ENCODE data around the gene ZFYVE28.
A peak's percentile ranks its signal among the peaks of the same experiment; 100 is the strongest.
"Not testable (repeated sequence)": the region's sequence is repeated elsewhere in the genome, so short reads cannot be mapped to it uniquely, and the experiment has no call there.

Gene ZFYVE28

DNA sequence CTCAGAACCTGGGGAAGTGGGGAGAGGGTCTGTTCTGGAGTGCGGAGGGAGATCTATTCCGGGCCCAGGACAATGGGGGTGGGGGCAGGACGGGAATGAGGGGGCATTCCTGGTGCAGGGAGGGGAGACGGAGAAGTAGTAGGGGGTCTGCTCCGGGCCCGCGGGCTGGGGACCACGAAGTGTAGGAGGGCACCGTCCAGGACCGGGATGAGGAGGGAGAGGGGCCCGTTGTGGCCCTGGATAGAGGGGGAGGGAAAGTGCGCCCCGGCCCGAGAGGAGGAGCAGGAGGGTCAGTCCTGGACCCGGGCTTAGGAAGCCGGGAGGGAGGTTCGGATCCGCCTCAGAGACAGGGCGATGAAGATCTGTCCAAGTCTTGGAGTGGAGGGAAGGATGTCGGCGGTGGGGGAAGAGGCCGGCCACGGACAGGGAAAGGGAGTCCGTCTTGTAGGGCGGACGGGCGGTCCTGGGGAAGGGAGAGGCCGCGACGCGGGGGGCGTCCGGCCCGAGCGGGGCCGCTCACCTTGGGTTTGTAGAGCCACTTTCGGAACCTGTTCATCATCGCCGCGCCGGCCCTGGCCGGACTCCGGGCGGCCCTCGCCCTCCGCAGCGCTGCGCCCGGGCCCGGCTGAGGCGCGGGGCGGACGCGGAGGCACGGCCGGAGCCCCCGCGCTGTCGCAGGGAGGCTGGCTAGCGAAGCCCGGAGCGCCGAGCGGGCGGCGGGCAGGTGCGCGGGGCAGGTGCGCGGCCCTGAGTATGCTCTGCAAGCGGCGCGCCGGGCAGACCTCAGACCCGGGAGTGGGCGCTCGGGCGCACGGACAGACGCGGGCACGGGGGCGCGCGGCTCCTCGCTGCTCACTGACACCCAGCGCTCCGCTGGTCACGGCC lies at the start of gene ZFYVE28:
Gene ZFYVE28, minus strand, starts transcription at position 881 of the 885 bp plus-strand sequence. Its CDS starts 322 bp downstream, at position 559.
- peak; percentile 13 for DNase-seq

DNA sequence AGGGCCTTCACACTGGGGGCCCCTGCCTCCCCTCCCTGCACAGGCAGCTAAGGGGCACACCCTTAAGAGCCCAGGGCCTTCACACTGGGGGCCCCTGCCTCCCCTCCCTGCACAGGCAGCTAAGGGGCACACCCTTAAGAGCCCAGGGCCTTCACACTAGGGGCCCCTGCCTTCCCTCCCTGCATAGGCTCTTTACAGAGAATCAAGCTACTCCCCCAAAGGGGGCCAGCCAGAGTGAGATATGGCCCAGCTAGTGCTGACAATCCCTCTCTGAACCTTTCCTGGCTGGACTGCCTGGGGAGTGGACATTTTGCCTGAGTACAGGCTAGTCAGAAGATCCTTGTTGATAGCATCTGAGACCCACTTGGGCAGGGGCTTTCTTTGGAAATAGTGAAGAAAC lies 47.1 kb upstream of the ZFYVE28 start:
- not testable (repeated sequence) for DNase-seq

DNA sequence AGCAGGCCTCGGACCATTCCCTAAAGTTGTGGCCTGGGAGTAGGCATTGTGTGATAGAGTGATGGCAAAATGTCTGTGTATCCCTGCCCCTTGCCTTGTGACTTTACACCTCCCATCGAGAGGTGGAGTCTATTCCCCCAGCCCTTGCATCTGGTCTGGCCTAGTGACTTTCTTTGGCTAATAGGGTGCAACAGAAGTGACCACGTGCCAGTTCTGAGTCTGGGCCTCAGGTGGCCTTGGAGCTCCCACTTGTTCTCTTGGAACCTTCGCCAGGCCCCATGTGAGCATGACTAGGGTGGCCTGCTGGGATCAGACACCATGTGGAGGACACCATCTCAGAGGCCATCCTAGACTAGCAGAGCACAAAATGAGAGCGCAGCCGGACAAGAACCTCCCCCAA lies 46.6 kb upstream of the ZFYVE28 start:
- DNase-seq: no peak

DNA sequence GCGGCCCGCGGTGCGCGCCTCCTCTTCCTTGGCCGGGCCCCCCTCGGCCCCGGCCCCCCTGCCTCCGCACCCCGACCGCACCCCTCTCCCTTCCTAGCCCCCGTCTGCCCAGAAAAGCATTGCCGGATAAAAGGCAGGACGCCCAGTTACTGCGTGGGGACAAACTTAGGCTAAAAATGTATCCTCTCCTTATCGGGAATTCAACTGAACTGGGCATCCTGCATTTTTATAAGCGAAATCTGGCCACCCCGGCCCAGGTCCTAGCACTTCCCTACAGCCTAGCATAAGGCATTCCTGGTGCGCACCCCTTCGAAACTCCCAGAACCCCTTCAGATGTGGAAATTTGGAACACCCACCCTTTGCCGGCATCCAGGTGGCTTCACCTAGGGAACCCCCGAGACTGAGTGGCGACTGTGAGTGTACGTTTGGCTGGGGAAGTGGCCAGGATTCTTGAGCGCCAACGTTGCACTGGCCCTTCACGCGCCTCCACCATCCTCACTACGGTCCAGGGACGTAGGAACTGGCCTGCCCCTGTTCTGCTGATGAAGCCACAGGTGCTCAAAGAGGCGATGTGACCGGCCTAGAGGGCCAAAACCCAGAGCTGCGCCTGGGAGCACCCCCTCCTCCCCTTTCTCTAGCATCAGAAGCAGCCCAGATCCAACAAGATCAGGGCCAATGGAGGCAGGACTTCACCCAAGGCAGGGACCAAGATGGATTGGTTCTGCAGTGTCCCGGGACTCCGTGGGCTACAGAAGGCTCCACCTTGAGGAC lies 44.7 kb upstream of the ZFYVE28 start:
- DNase-seq: no peak

DNA sequence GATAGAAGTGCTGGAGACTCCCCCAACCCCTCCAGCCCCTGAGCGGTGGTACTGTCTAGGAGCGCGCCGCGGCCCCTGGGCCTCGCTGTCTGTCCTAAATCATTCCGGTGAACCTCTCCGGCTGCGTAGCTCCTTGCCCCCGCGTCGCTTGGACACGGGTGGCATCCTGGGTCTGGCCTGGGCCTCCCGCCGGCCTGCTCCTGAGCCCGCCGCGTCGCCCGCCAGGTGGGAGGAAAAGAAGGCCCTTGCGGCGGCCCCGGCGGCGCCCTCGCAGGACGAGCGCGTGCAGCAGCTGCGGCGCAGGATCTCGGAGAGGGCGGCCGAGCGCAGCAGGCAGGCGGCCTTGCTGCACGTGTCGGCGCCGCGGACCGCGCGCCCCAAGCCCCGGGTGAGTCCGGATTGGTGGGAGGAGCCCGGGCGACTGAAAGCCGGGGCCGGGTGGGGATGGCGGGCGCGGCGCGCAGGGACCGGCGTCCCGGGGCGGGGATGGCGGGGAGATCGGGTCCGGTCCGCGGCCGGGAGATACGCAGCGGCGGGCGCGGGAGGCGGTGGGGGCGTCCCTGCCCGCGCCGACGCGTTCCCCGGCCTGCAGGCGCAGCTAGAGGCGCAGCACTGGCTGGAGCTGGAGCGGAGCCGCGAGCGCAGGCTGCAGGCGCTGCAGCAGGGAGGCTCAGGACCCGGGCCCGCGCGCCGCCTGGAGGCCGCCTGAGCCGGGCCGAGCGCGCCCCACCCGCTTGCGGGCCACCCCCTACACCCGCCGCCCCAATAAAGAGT lies 44.0 kb upstream of the ZFYVE28 start:
- peak; percentile 72 for DNase-seq

DNA sequence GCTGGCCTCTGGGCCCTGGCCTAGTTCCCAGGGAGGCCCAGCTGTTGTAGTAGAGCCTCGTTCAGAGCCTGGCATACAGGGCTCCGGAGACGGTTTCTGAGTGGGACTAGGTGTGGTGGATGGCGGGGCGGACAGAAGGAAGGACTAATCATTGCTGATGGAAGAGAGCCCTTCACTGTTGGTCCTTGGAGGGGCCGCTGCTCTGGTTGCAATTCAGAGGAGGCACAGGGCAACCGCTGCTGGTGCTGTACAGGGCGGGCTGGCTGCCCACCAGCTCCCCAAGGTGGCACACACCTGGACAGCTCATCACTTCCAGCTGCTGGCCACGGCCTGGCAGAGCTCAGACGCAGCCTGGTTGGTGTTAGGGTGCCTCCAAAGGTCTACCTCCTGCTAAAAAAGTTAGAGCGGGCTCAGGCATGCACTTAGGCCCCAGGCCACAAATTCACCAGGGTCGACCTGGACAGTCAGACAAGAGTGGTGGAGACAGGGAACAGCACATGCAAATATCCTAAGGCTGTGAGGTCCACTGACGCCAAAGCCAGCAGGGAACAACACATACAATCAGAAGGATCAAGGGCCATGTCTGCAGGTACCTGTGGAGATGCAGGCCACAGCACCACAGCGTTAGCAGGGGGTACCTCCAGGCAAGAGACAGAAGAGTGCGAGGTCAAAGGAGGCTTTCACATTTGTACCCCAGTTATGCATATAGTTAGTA lies 43.0 kb upstream of the ZFYVE28 start:
- DNase-seq: no peak

DNA sequence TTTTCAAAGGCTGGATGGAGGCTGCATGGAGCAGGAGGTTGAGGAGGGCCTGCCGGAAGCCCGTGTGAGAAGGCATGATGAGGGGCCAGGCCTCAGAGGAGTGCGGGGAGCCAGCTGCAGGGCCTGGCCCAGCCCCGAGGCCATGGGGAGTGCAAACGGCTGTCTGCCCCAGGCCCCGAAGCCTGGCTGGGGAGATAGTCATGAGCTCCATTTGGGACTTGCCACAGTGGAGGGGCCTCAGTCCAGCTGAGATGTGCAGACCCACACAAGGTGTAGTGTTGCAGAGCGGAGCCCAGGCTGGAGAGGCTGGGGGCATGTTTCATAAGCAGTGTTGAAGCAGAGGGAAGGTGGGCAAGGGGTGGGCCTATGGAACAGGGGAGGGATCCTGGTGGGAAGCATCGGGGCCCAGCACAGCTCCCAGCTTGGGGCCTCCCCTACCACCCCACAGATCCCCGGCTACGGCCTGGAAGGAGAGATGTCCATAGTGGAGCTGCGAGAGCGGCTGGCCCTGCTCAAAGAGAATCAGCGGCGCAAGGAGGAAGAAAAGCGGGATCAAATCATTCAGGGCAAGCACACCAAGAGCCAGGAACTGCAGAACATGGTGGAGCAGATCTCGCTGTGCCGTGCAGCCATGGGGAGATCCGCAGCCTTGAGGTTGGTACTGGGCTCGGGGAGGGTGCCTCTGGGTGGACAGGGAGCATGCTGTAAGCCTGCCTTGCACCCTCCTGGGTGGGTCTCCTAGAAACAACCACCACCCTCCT lies 41.3 kb upstream of the ZFYVE28 start:
- no peak for DNase-seq

DNA sequence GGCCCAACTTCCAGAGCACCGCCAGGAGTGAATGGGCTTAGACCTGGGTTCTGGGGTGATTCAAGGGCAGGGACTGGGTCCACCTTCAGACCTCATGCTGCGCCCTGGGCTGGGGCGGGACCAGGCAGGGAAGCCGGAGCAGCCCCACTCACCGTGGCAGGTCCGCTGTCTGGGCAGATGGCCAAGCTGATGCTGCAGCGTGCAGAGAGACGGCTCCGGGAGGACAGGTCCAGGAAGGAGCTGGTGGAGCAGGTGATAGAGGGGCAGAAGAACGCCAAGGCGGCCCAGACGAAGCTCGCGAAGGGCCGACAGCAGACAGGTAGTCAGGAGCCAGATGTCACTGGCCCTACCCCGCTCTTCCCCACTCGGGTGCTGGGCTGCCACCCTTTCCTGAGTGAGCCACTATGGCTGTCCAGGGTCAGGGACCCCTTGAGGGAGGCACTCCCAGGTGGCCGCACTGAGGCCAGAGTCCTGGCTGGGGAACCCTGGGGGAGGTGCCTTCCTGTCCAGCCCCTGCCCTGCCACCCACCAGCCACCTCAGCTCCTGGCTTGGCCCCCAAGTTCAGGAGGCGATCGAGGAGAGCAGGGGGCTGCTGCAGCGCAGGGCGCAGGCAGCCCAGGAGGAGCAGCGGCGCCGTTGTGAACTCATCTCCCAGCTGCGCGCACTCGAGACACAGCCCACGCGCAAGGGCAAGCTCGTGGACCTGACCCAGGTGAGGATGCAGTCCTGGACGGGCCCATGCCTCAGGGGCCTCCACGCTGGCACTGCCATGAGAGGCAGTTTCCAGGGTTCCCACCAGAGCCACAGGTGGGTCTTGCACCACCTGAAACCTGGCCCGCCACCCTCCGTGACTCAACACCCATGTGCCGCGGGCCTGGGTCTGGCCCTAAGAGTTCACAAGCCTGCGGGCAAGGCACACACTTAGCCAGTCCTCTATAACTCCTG lies 40.4 kb upstream of the ZFYVE28 start:
- DNase-seq: no peak

DNA sequence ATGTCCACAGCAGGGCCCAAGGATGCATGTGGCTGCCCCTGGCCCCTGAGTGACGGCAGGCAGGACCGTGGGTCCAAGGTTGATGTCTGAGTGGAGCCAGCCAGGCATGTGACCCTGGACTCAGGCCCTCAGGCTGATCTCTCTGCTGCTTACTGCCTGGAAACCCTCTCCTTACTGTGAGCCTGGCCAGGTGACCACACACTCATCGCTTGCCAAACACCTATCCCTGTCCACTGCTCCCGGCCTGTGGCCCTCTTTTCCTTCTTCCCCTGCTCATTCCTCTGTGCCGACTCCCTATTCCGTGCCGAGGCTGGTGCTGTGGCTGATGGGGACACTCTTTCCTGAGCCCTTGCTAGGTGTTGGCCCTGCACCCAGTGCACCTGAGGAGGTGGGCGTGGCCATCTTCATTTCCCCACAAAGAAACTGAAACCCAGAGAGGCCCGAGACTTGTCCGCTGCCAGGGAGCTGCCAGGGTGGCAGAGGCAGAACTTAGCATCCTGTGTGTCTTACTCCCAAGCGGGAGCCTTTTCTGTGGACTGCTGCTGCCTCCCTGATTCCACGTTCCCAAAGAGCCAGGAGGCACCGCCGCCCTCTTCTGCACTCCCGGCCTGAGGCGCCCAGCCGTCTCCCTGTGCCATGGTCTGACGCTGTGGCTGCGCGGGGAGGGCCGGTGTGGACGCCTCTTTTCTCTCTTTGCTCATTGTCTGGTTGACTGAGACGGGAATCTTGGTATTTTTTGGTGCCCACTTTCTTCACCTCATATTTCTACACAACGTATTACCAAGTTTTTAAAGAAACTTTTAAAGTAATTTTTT lies 39.2 kb upstream of the ZFYVE28 start:
- no peak for DNase-seq

DNA sequence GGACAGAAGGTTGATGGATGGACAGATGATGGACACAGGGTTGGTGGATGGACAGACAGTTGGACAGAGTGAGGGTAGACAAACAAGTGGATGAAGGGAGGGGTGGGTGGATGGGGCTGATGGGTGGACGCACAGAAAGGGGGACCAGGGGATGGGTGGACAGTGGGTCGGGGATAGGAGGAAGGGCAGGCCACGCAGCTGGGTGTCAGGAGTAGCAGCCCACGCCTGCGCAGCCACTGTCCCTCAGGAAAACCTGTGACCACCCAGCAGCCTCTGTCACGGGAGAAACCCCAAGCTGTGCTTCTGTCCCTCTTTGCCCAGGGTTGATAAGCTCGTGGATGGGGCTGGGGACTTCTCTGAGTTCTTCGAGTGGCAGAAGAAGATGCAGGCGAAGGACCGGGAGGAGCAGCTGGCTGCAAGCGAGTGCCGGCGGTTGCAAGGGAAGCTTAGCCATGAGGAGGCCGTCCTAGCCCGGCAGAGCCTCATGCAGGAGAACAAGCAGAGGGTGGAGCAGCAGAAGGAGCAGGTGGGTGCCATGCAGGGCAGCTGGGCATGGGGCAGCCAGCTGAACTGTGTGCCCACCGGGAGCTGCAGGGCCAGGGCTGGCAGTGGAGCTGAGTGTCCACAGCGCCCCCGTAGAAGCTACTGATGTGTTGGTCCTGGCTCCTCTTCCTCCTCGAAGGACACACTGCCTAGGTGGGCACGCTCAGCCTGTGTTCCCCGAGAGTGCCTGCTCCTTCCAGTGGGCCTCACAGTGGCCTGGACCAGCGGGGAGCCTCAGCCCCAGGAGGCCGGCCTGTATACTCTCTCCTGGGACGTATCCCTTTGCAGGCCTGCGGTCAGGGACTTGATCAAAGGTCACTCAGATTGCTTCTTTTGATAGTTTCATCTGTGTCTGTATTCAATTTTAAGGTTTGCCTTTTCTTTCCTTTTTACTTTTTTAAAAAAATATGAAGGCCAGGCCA lies 33.7 kb upstream of the ZFYVE28 start:
- DNase-seq: no peak

DNA sequence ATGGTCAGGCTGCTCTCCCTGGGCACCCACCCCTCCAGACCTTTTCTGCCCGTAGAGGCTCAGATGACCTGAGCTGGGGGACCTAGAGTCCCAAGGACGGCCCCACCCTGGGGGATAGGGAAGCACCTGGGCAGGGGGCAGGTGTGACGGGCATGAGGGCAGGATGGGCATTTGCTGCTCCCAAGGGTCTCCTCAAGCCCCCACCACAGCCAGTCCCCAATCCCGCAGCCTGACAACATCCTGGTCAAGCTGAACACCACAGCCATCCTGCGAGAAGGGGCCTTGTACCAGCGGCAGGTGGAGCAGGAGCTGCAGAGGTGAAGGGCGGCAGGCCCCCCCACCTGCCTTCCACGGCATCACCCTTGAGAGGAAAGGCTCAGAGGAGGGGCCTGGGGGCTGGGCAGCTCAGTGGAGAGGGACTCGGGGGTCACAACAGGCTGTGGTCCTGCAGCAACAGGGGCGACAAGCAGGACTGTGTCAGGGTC lies 32.6 kb upstream of the ZFYVE28 start:
- DNase-seq: no peak

DNA sequence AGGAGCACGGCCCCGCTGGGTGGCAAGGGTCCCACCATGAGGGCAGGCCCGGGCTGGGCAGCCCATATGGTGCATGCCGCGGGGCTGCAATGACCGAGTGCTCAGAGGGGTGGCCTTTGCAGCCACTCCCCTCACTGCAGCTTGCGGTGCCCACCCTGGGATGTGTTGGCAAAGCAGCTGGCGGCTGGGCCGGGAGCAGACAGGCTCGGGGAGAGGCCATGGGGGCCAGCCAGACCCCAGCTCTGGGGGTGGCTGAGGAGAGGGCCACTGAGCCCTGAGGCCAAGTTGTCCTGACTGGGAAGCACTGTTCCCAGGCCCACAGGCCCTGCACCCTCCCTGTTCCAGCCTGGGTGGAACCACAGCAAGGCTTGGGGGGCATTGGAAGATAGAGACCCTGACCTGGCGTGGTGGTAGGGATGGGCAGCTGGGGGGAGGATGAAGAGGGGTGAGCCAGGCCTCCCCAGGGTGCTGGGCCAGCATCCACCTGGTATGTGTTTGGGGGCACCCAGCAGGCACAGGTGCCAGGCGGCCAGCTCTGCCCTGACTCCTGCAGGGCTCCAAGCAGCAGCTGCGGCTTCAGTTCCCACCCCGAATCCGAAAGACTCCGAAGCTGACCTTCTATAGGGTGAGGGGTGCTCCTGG lies 32.1 kb upstream of the ZFYVE28 start:
- DNase-seq: no peak

DNA sequence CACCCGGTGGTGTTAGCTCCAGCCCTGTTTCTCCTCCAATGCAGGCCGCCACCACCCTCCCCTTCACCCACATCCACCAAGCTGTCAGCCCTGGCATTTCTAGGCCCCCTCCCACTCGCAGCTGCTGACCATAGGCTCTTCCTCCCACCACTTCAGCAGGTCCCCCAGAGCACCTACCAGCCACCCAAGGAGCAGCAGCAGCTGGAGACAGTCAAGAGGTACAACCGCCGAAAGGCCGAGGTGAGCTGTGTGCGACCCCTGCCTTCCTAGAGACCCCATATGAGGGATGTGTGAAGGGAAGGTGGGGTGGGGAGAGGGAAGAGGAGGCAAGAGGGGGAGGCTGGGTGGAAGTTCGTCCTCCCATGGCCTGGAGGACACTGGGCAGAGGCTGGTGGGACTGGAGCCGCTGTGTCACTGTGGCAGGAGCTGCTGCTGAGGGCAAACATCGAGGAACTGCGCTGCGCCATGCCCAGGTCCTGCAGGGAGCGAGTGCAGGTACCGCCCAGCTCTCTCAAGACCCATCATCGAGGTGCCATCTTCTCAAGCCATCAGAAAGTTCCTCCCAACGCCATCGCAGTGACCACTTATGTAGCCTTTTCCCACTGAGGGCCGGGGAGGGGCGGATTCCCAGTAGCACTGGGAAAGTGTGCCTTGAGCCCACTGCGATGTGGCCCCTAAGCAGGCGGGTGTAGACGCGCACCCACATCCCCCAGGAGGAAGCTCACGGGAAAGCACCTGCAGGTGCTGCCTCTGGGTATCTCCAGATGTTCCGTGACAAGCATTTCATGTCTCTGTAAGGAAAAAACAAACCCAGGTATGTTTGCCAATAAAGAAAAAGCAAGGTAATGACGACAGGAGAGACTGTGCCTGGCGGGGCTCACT lies 31.3 kb upstream of the ZFYVE28 start:
- no peak for DNase-seq

DNA sequence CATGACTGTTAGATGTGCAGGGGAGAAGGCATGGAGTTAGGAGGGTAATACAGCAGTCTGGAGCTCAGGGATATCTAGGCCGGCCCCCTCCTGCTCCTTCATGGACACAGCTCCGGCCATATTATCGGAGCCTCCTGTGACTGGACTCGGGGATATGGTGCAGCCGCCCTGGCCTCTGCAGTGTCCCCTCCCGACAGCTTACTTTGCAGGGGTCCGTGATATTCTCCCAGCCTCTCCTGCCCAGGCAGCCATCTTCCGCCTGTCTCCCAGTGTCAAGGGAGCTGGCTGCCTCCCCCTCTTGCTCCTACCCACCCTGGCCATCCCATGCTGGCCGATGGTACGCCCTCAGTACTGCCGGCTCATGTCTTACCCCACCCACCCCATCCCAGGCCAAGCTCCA lies 30.6 kb upstream of the ZFYVE28 start:
- no peak for DNase-seq

DNA sequence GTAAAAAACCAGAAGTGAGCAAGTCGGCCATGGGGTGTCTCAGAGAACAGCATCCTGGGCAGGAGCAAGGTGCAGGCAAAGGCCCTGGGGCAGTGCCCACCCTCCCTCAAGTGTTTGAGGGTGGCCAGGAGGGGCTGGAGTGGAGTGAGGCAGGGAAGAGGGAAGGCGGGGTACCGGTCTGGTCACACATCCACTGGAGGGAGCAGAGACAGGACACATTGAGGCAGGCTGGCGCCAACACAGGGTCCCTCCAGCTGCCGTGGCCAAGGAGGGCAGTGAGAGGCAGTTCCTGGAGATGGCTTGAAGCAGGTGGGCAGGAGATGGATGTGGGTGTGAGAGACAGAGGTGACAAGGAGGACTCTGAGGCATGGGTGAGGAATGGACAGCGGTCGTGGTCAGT lies 30.1 kb upstream of the ZFYVE28 start:
- DNase-seq: no peak

DNA sequence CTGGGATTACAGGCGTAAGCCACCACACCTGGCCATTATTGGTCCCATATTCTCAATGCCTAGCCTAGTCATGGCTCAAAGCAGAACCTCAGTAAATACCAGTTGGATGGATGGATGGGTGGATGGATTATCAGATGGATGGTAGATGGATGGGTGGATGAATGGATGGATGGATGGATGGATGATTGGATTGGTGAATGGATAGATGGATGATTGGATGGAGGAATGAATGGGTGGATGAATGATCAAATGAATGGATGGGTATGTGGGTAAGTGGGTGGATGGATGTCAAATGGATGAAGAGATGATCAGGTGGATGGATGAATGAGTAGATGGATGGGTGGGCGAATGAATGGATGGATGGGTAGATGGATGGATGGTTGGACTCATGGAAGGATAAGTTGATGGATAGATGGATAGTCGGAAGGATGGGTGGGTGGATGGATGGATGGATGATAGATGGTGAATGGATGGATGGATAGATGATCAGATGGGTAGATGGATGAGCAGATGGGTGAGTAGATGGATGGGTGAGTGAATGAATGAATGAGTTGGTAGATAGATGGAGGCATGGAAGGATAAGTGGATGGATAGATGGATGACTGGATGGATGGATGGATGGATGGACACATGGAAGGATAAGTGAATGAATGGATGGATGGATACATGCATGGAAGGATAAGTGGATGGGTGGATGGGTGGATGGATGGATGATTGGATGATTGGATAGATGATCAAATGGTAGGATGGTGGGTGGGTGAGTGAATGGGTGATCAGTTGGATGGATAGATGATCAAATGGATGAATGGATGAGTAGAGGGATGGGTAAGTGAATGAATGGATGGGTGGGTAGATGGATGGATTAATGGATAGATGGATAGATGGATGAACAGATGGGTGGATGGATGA lies 28.5 kb upstream of the ZFYVE28 start:
- DNase-seq: no peak
